Prostate gland (tissue), 2 donors: ENCODE data around the gene HYLS1. TPM values are rescaled to one million over a fixed set of nuclear protein-coding genes. Genes with fewer than 3 reads are reported as not detected.

Source experiments
- DNase-seq: peaks from one replicate; pipeline ENCODE4 v3.0.0-alpha.2; 2019; ENCODE audit warnings: low spot score
- H3K27ac ChIP-seq, 2 donors: fragments of 200-600 bp; sonication (generic); 2 replicates each; pipeline ENCODE4 v1.5.1; 2017 to 2019
- H3K27me3 ChIP-seq: fragments of 200-600 bp; sonication (generic); replicated peaks from 2 replicates; pipeline ENCODE4 v1.5.1; 2019; ENCODE audit not compliant: insufficient read depth
- H3K36me3 ChIP-seq, 2 donors: fragments of 200-600 bp; sonication (generic); 1 replicate in 1 of 2; 2 replicates in 1 of 2; pipeline versions ENCODE4 v1.5.1 to v1.8.1; 2017 to 2019
- H3K4me1 ChIP-seq: fragments of 200-600 bp; sonication (generic); replicated peaks from 2 replicates; pipeline ENCODE4 v1.5.1; 2019
- H3K4me3 ChIP-seq, 2 donors: fragments of 200-600 bp; sonication (generic); 2 replicates each; pipeline ENCODE4 v1.5.1; 2017 to 2019
- H3K9me3 ChIP-seq: fragments of 200-600 bp; sonication (generic); 2 replicates; pipeline ENCODE4 v1.5.1; 2017
- CTCF ChIP-seq, 4 experiments: fragments of 200-600 bp in 2 of 4; fragments of 450-650 bp in 2 of 4; sonication (generic) in 2 of 4; IDR thresholded peaks; 1 replicate in 3 of 4; 2 replicates in 1 of 4; pipeline ENCODE4 v1.5.1; 2016 to 2019; ENCODE audit warnings: antibody characterized with exemption in 4 of 4, mild to moderate bottlenecking in 2 of 4, moderate library complexity in 2 of 4
- POLR2A ChIP-seq: fragments of 450-650 bp; IDR thresholded peaks from one replicate; pipeline ENCODE4 v1.6.1; 2016; ENCODE audit warnings: antibody characterized with exemption, mild to moderate bottlenecking
- POLR2AphosphoS5 ChIP-seq: sonication (generic); formaldehyde crosslinking; IDR thresholded peaks from one replicate; pipeline ENCODE4 v1.6.1; 2017; ENCODE audit warnings: antibody characterized with exemption
- WGBS: methylation state at CpG from one replicate; pipeline ENCODE4 v1.1.5; 2018; 5-methylcytosine and 5-hydroxymethylcytosine counted together
- intact Hi-C: fragments of 100-400 bp; cut with DNase I; formaldehyde crosslinking; loops from one replicate; pipeline ENCODE4 v1.14.2; 2022
- total RNA-seq, 2 donors: library from RNA; depleted of rRNA; stranded (reverse); fragments of >200 nt; gene quantifications; one replicate each; pipeline ENCODE4 v1.1.0, GENCODE V29; 2016

Gene HYLS1
- total RNA-seq, 2 donors from 2014 or later = 4.4 to 6.5 TPM

- H3K4me1 ChIP-seq = no peaks in the 10 kb centered on the region
- 94% methylated on average over 11 of the region's 12 CpGs for WGBS
- no peaks in the 10 kb centered on the region for H3K27me3 ChIP-seq
- H3K9me3 ChIP-seq = no peaks in the 10 kb centered on the region
- DNase-seq = no peak
- TF ChIP-seq POLR2A (no peak), POLR2AphosphoS5 (no peak), CTCF (IDR thresholded peaks at IDR 0.05) (no peak)
- no peaks in the 10 kb centered on the region for H3K36me3 ChIP-seq
- intact Hi-C loops = no loop called here
- no peak overlapping the region for H3K4me3 ChIP-seq
- no peak overlapping the region for H3K27ac ChIP-seq
Observed at GRCh38 chr11:125942771-125943428, 55.4 kb downstream of the HYLS1 start.

- no peak for DNase-seq
- Histone ChIP-seq H3K27me3 (no peaks in the 10 kb centered on the region), H3K27ac (no peak overlapping the region), H3K4me1 (no peaks in the 10 kb centered on the region), H3K4me3 (no peak overlapping the region), H3K9me3 (no peaks in the 10 kb centered on the region), H3K36me3 (no peaks in the 10 kb centered on the region)
- WGBS = 97% methylated on average over 9 of the region's 9 CpGs
- intact Hi-C loops = no loop called here
- TF ChIP-seq POLR2A (no peak), CTCF (IDR thresholded peaks at IDR 0.05) (no peak), POLR2AphosphoS5 (no peak)
Observed at GRCh38 chr11:125943661-125944349, 56.3 kb downstream of the HYLS1 start.

GRCh38 chr11:125944350-125945010 lies 57.0 kb downstream of the HYLS1 start:
- no peak for TF ChIP-seq POLR2A
- TF ChIP-seq POLR2AphosphoS5 = no peak
- Histone ChIP-seq H3K27ac (no peak overlapping the region), H3K36me3 (no peaks in the 10 kb centered on the region), H3K9me3 (no peaks in the 10 kb centered on the region), H3K4me1 (no peaks in the 10 kb centered on the region), H3K27me3 (no peaks in the 10 kb centered on the region), H3K4me3 (no peak overlapping the region)
- WGBS = 87% methylated on average over 13 of the region's 13 CpGs
- intact Hi-C loops = no loop called here
- DNase-seq = no peak

GRCh38 chr11:125945011-125945796 lies 57.7 kb downstream of the HYLS1 start:
- Histone ChIP-seq H3K36me3 (no peaks in the 10 kb centered on the region), H3K9me3 (no peaks in the 10 kb centered on the region), H3K4me3 (no peak overlapping the region), H3K4me1 (no peaks in the 10 kb centered on the region), H3K27me3 (no peaks in the 10 kb centered on the region), H3K27ac (no peak overlapping the region)
- TF ChIP-seq CTCF (IDR thresholded peaks at IDR 0.05) = no peak
- intact Hi-C loops = no loop called here
- 80% methylated on average over 15 of the region's 15 CpGs for WGBS
- DNase-seq = no peak
